AG04450 (cell line): ENCODE measurements around the gene GABRD. TPM values are rescaled to one million over a fixed set of nuclear protein-coding genes. Genes with fewer than 3 reads are reported as not detected.
A peak's percentile ranks its signal among the peaks of the same experiment; 100 is the strongest.

Experiments used
- CTCF ChIA-PET: fragments of 300-600, 350-600 bp; formaldehyde crosslinking; extraction: SDS; loops from one replicate; lab custom pipeline; 2022; ENCODE audit warnings: antibody characterized with exemption, inconsistent platforms; lab: Charles Lee
- POLR2A ChIA-PET: fragments of 350-600 bp; formaldehyde crosslinking; extraction: SDS; loops from one replicate; lab custom pipeline; 2021; ENCODE audit warnings: antibody characterized with exemption, inconsistent platforms; lab: Yijun Ruan, JAX
- DNase-seq: peaks from one replicate; pipeline ENCODE4 v3.0.0-alpha.2; 2011; ENCODE audit warnings: low read depth, low spot score
- H3K27ac ChIP-seq: one replicate; pipeline ENCODE4 v1.5.1; 2012; ENCODE audit warnings: low read depth, low read length, control low read depth
- H3K27me3 ChIP-seq: one replicate; pipeline ENCODE4 v1.6.0; 2012; ENCODE audit warnings: low read length; ENCODE audit not compliant: control insufficient read depth, insufficient read depth
- H3K4me3 ChIP-seq: 2 replicates; pipeline ENCODE4 v1.5.1; 2011; ENCODE audit warnings: mild to moderate bottlenecking, low read depth, low read length, control low read depth
- H3K9me3 ChIP-seq: 2 replicates; pipeline ENCODE4 v1.5.1; 2012; ENCODE audit warnings: low read length; ENCODE audit not compliant: control insufficient read depth, insufficient read depth
- polyA plus RNA-seq: library from polyadenylated mRNA; depleted of rRNA; stranded (reverse); fragments of >200 nt; gene quantifications from 2 replicates; pipeline ENCODE4 v1.2.3, GENCODE V29; 2011
- TF ChIP-seq, protein P1 (sequence below): IDR thresholded peaks from 2 replicates; pipeline ENCODE4 v1.5.1; 2011; ENCODE audit warnings: low read depth, low read length, control low read depth, inconsistent platforms

Gene GABRD
- polyA plus RNA-seq, 1 experiment = not detected

DNA sequence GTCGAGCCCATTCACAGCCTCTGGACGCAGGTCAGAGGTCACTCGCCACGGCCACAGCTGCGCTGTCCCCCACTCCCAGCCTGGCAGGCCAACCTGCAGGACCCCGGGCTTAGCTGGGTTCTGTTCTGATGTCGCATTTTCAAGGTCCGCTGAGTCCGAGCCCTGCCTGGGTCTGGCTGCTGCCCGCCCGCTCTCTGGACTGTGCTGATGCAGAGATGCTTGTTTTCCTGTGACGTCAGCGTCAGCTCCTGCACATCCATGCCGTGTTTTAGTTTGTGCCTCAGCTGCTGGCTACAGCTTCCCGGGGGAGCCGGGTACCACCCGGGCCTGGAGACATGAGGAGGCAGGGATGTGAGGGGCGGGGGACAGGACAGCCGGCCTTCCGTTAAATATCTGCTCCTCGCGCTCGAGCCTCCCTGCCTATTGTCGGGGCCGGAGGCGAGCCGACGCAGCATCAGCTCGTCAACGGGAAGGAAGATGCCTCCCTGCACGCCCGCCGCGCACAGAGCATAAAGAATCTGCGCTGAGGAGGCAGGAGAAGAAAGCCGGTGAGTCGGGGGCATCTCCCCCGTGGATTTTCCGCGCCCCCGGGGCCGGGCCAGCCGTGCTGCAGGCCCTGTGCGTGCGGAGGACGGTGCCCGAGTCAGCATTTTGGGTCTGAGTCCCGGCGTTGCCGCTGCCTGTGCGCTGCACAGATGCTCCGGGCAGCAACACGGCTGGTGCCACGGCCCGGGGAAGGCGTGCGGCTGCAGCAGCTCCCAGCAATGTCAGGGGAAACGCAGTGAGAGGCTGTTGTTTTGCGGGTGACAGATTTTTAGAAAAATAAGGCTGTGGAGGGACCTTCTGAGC is 54.5 kb downstream of the GABRD start:
- no peak overlapping the region for H3K27ac ChIP-seq
- H3K9me3 ChIP-seq = peaks cover 23% of the 10 kb centered on the region
- H3K27me3 ChIP-seq = peaks cover 18% of the 10 kb centered on the region
- peak; percentile 13 for DNase-seq
- peak overlapping the region; percentile 60 for H3K4me3 ChIP-seq
- ChIA-PET POLR2A (interaction anchor here (0.6 to 1.1 kb wide), 3 partner anchors 73 to 165 kb away, joined by 3 to 5 read pairs (median 3); no protein-coding TSS in a partner anchor), CTCF (interaction anchor here (1.0 to 1.1 kb wide), 2 partner anchors 29 to 101 kb away, joined by 3 read pairs; no protein-coding TSS in a partner anchor)
- TF ChIP-seq, protein P1, sequence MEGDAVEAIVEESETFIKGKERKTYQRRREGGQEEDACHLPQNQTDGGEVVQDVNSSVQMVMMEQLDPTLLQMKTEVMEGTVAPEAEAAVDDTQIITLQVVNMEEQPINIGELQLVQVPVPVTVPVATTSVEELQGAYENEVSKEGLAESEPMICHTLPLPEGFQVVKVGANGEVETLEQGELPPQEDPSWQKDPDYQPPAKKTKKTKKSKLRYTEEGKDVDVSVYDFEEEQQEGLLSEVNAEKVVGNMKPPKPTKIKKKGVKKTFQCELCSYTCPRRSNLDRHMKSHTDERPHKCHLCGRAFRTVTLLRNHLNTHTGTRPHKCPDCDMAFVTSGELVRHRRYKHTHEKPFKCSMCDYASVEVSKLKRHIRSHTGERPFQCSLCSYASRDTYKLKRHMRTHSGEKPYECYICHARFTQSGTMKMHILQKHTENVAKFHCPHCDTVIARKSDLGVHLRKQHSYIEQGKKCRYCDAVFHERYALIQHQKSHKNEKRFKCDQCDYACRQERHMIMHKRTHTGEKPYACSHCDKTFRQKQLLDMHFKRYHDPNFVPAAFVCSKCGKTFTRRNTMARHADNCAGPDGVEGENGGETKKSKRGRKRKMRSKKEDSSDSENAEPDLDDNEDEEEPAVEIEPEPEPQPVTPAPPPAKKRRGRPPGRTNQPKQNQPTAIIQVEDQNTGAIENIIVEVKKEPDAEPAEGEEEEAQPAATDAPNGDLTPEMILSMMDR = no peak

DNA sequence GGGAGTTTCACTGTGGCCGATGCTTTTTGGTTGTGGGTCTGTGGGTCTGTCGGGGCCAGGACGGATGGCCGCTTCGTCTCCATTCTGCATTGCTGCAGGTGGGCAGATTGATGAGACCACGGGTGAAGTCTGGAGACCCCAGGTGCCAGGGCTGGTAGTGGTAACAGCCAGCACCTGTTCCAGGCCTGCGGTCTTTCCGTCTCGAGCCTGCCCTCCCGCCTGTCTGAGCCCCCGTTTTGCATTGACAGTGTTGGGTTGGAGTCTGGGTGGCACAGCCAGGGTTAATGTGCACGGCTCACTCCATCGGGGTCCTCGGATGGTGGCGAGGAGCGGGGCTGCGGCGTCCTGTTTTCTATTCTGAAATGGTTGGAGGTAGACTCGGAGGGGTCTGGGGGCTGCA is 55.3 kb downstream of the GABRD start:
- H3K27me3 ChIP-seq = peaks cover 18% of the 10 kb centered on the region
- ChIA-PET CTCF (interaction anchor here (1.1 kb wide), 1 partner anchor 100 kb away, joined by 3 read pairs; no protein-coding TSS in a partner anchor), POLR2A (no interaction called here)
- peak overlapping the region; percentile 60 for H3K4me3 ChIP-seq
- H3K9me3 ChIP-seq = peaks cover 31% of the 10 kb centered on the region
- TF ChIP-seq, protein P1 = no peak
- H3K27ac ChIP-seq = no peak overlapping the region
- no peak for DNase-seq

DNA sequence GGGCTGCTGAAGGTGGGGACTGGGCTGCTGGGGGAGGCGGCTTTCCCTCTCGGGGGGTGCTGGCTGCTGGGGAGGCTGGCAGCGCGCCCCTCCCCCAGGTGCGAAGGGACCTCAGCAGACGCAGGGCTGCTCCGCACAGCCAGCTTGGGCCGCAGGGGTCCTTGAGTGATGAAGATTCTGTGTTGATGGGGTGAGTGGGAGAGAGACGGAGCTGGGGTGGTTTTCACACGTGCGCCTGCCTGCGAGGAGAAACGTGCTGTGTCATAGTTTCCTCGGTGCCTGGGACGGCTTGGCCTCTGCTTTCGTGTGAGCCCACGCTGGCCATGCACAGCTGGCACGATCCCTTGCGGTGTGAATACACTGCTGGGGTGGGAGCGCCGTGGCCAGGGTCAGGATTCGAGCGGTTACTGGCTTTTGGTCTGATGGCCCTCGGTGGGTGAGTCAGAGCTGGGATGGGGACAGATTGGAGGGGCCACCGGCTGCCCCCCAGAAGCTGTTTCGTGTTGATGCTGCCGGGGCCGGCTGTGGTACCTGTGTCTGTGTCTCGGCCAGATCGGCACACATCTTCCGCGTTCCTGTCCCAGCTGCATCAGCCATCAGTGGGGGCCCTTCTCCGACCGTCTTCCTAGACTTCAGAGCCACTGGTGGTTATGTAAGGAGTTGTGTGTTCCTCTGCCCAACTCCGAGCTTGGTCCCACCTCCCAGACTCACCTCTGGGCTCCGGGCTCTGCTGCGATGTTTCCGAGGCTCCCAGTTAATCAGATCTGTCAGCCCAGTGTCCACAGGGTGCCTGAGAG is 56.0 kb downstream of the GABRD start:
- peaks cover 38% of the 10 kb centered on the region for H3K9me3 ChIP-seq
- ChIA-PET POLR2A (no interaction called here), CTCF (no interaction called here)
- TF ChIP-seq, protein P1 = no peak
- DNase-seq = no peak
- peaks cover 18% of the 10 kb centered on the region for H3K27me3 ChIP-seq
- no peak overlapping the region for H3K4me3 ChIP-seq
- H3K27ac ChIP-seq = no peak overlapping the region

DNA sequence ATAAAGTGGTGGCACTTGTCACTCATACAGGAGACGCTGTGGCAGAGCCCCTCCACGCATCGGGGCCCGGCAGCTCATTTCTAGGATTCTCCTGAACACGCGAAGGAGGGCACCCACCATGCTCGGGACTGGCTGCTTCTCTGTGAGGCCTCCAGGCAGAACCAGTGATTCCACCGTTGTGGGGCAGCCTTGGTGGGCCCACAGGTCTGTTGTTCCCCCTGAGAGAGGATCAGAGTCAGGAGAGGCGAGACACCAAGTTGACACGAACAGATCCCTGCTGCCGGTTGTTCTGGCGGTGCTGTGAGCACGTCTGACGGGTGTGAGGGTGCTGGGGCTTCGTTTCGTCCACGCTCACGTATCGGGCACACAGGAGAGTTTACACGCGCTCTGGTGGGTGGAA is 57.7 kb downstream of the GABRD start:
- peaks cover 18% of the 10 kb centered on the region for H3K27me3 ChIP-seq
- TF ChIP-seq, protein P1 = no peak
- ChIA-PET POLR2A (interaction anchor here (0.7 to 1.0 kb wide), 2 partner anchors 27 to 32 kb away, joined by 4 to 6 read pairs; no protein-coding TSS in a partner anchor), CTCF (no interaction called here)
- DNase-seq = no peak
- no peak overlapping the region for H3K4me3 ChIP-seq
- peaks cover 54% of the 10 kb centered on the region for H3K9me3 ChIP-seq
- no peak overlapping the region for H3K27ac ChIP-seq
